HepG2 (cell line): Measurements from ENCODE around the gene ACER3. TPM values are rescaled to one million over a fixed set of nuclear protein-coding genes. Genes with fewer than 3 reads are reported as not detected.

Experiments
- ATAC-seq: fragments of 200-7000 bp; cut with Tn5 transposase; 3 replicates; pipeline ENCODE4 v1.9.1; 2020; ENCODE audit warnings: mild to moderate bottlenecking, moderate library complexity
- BruUV-seq: library from RNA; stranded (reverse); fragments of 400-500 nt; replicated peaks from 2 replicates; lab custom pipeline; 2021; lab: Mats Ljungman, UMichigan
- CTCF ChIA-PET: fragments of 300-600 bp; formaldehyde crosslinking; extraction: SDS; loops from one replicate; lab custom pipeline; 2021; ENCODE audit warnings: low total read pairs, inconsistent platforms, low intra/inter-chr PET ratio; lab: Yijun Ruan, JAX
- POLR2A ChIA-PET: fragments of 350-600 bp; sonication (Branson Sonifier 250); formaldehyde crosslinking; loops from one replicate; lab custom pipeline; 2020; ENCODE audit warnings: antibody characterized with exemption, inconsistent platforms; lab: Yijun Ruan, JAX
- DNase-seq: peaks from one replicate; pipeline ENCODE4 v3.0.0-alpha.2; 2015; ENCODE audit warnings: low spot score
- FAIRE-seq: peaks from 3 replicates; lab custom pipeline; 2011; peaks lifted over from hg19 to GRCh38; lab: Jason Lieb, UNC
- H2AFZ ChIP-seq: one replicate; pipeline ENCODE4 v1.6.1; 2011; ENCODE audit warnings: low read length, inconsistent platforms
- H3K27ac ChIP-seq: fragments of 300-600 bp; 3 replicates; pipeline ENCODE4 v1.8.0; 2011; ENCODE audit warnings: mixed run types, mild to moderate bottlenecking, mixed read lengths, low read length, inconsistent platforms; ENCODE audit not compliant: insufficient read depth; ENCODE audit errors: extremely low read length
- H3K27me3 ChIP-seq, 2 experiments: fragments of 200-600 bp in 1 of 2; 2 replicates in 1 of 2; 3 replicates in 1 of 2; pipeline versions ENCODE4 v1.6.0 to v1.8.0; 2011; ENCODE audit warnings: low read length in 2 of 2, mild to moderate bottlenecking in 2 of 2, moderate library complexity in 2 of 2, inconsistent platforms in 1 of 2; ENCODE audit not compliant: insufficient read depth in 2 of 2, control insufficient read depth in 1 of 2
- H3K36me3 ChIP-seq, 2 experiments: fragments of 200-600 bp in 1 of 2; replicated peaks in 1 of 2; 2 replicates in 1 of 2; 3 replicates in 1 of 2; pipeline versions ENCODE4 v1.5.1 to v1.8.0; 2011; ENCODE audit warnings: low read length in 2 of 2, inconsistent platforms in 1 of 2; ENCODE audit not compliant: insufficient read depth in 2 of 2, control insufficient read depth in 1 of 2
- H3K4me1 ChIP-seq: 2 replicates; pipeline ENCODE4 v1.5.1; 2012; ENCODE audit warnings: low read length, inconsistent platforms; ENCODE audit not compliant: insufficient read depth
- H3K4me2 ChIP-seq: 2 replicates; pipeline ENCODE4 v1.6.0; 2011; ENCODE audit warnings: low read depth, low read length, inconsistent platforms
- H3K4me3 ChIP-seq, 3 experiments: fragments of 200-600 bp in 1 of 3; sonication (generic), shearing (Covaris generic) in 1 of 3; replicated peaks in 1 of 3; 2 replicates each; pipeline ENCODE4 v1.5.1; 2011 to 2016; ENCODE audit warnings: low read length in 3 of 3, inconsistent platforms in 2 of 3, low read depth in 2 of 3, mild to moderate bottlenecking in 2 of 3, control low read depth in 1 of 3, mixed read lengths in 1 of 3; ENCODE audit not compliant: insufficient read depth in 1 of 3
- H3K79me2 ChIP-seq: one replicate; pipeline ENCODE4 v1.6.1; 2011; ENCODE audit warnings: low read length, inconsistent platforms; ENCODE audit not compliant: insufficient read depth
- H3K9ac ChIP-seq: 2 replicates; pipeline ENCODE4 v1.6.0; 2011; ENCODE audit warnings: mild to moderate bottlenecking, low read depth, low read length, inconsistent platforms; ENCODE audit not compliant: insufficient read depth
- H3K9me3 ChIP-seq: 2 replicates; pipeline ENCODE4 v1.5.1; 2012; ENCODE audit warnings: mild to moderate bottlenecking, low read length
- H4K20me1 ChIP-seq: 2 replicates; pipeline ENCODE4 v1.6.0; 2011; ENCODE audit warnings: inconsistent platforms, mild to moderate bottlenecking, low read length, moderate library complexity; ENCODE audit not compliant: insufficient read depth
- WGBS: methylation state at CpG from one replicate; pipeline ENCODE4 v1.1.6; 2017; ENCODE audit warnings: low lambda C conversion rate; 5-methylcytosine and 5-hydroxymethylcytosine counted together
- in situ Hi-C: cut with HindIII; loops from 2 replicates; pipeline ENCODE4 v1.10.0; 2017; ENCODE audit warnings: low pct_unique_long_range_greater_than_20kb; ENCODE audit not compliant: extremely low pct_ligation_motif_present
- intact Hi-C: fragments of 100-400 bp; cut with micrococcal nuclease; formaldehyde crosslinking; loops from one replicate; pipeline ENCODE4 v1.10.0; 2022; ENCODE audit not compliant: unreplicated experiment
- polyA plus RNA-seq, 8 experiments: library from polyadenylated mRNA; depleted of rRNA in 3 of 8; stranded (reverse) in 7 of 8; unstranded in 1 of 8; fragments of >200 nt; fragmentation: Illumina TruSeq in 4 of 8; extraction: Trizol in 4 of 8; gene quantifications; 2 replicates each; pipeline versions ENCODE4 v1.2.1 to v1.2.3, GENCODE V29; 2011 to 2016; ENCODE audit warnings: low read depth in 4 of 8, missing spikeins in 1 of 8, mixed read lengths in 1 of 8; ENCODE audit not compliant: insufficient read depth in 1 of 8
- total RNA-seq, 5 experiments: library from RNA; depleted of rRNA; stranded (reverse); fragments of >200 nt; fragmentation: Illumina TruSeq; extraction: Trizol; gene quantifications; 2 replicates each; pipeline ENCODE4 v1.2.3, GENCODE V29; 2016; ENCODE audit warnings: low read depth in 1 of 5
- TF ChIP-seq, protein P1 (sequence below): sonication (generic); formaldehyde crosslinking; IDR thresholded peaks from 2 replicates; pipeline ENCODE4 v1.8.0; 2022; ENCODE audit warnings: missing genetic modification reagents, mild to moderate bottlenecking, inconsistent platforms, borderline replicate concordance
- TF ChIP-seq, protein P2 (sequence below), 2 experiments: sonication (generic) in 1 of 2; formaldehyde crosslinking in 1 of 2; IDR thresholded peaks; 2 replicates each; pipeline versions ENCODE4 v1.4.0 to v1.6.1; 2018 to 2020; ENCODE audit warnings: missing genetic modification reagents in 2 of 2, borderline replicate concordance in 1 of 2, low read depth in 1 of 2, mild to moderate bottlenecking in 1 of 2, missing biosample characterization in 1 of 2

The ACER3 gene
- total and polyA plus RNA-seq, 2 of the 13 experiments (the other 11 are each of a cell fraction or from before 2014, with no cell fraction given), result 6.0 to 9.8 TPM

DNA sequence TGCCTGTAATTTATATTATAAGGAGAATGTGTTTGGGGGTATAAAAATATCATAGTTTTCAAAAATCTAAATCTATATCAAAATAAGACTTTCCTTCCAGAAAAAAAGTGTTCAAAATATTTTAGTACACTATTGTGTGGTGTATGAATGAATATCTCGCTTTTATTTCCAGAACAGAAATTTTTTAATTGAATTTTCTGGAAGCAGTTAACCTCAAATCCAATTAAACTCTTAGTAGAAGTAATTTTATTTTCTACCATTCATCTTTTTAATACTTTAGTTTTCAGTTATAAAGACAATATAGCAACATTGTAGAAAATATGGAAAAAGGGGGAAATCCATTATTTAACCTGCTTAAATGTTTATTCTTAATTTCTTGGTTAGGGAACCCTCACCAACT lies 58.7 kb downstream of the ACER3 start:
- H3K79me2 ChIP-seq, result no peaks in the 10 kb centered on the region
- H3K27ac ChIP-seq, result no peak overlapping the region
- ChIA-PET CTCF (interaction anchor here (0.8 to 4.8 kb wide), 12 partner anchors 13 to 198 kb away, joined by 3 to 40 read pairs (median 8); no protein-coding TSS in a partner anchor), POLR2A (no interaction called here)
- H2AFZ ChIP-seq, result no peak overlapping the region
- H3K9ac ChIP-seq, result no peak overlapping the region
- H3K9me3 ChIP-seq, result no peaks in the 10 kb centered on the region
- H3K36me3 ChIP-seq, result no peaks in the 10 kb centered on the region
- H3K4me1 ChIP-seq, result peaks cover 13% of the 10 kb centered on the region
- no peak overlapping the region for H3K4me2 ChIP-seq
- intact Hi-C loops (loop anchor here (1.0 to 5.0 kb wide), 5 partner anchors 109 to 197 kb away; partner anchors contain the start of gene B3GNT6), in situ Hi-C loops (loop anchor here (5.0 to 25.0 kb wide), 4 partner anchors 112 to 182 kb away; partner anchors contain the start of gene B3GNT6)
- no peaks in the 10 kb centered on the region for H3K27me3 ChIP-seq
- H3K4me3 ChIP-seq, result no peak overlapping the region
- 8% methylated on average over 1 of the region's 1 CpG for WGBS
- FAIRE-seq (no peak), DNase-seq (no peak), ATAC-seq (no peak)
- TF ChIP-seq, protein P1, sequence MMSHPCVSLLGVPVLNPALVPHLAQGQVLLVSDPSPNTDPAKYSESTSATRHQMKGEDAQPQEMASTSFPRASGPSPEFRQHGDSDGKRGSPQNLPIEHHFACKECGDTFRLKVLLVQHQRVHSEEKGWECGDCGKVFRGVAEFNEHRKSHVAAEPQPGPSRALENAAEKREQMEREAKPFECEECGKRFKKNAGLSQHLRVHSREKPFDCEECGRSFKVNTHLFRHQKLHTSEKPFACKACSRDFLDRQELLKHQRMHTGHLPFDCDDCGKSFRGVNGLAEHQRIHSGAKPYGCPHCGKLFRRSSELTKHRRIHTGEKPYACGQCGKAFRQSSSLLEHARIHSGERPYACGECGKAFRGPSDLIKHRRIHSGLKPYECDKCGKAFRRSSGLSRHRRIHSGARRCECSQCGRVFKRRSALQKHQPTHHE (CRISPR knock-in tag), result no peak
- TF ChIP-seq, protein P2, sequence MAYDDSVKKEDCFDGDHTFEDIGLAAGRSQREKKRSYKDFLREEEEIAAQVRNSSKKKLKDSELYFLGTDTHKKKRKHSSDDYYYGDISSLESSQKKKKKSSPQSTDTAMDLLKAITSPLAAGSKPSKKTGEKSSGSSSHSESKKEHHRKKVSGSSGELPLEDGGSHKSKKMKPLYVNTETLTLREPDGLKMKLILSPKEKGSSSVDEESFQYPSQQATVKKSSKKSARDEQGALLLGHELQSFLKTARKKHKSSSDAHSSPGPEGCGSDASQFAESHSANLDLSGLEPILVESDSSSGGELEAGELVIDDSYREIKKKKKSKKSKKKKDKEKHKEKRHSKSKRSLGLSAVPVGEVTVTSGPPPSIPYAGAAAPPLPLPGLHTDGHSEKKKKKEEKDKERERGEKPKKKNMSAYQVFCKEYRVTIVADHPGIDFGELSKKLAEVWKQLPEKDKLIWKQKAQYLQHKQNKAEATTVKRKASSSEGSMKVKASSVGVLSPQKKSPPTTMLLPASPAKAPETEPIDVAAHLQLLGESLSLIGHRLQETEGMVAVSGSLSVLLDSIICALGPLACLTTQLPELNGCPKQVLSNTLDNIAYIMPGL (CRISPR knock-in tag; IDR thresholded peaks at IDR 0.05; ENCODE audit: borderline replicate concordance in 1 of 2, low read depth in 1 of 2), result peak in 1 of 2 experiments; percentile 15; a peak in 1 of 4 replicates
- no peaks in the 10 kb centered on the region; the same call in 1 of the 2 replicates for H4K20me1 ChIP-seq
- no TSS peak for BruUV-seq
